Gastrocnemius medialis (tissue), 4 donors: ENCODE results near the gene PSMD14.

Source experiments
- POLR2A ChIP-seq, 2 donors: fragments of 450-650 bp; IDR thresholded peaks; one replicate each; pipeline ENCODE4 v1.6.1; 2017; ENCODE audit warnings: antibody characterized with exemption in 2 of 2, mild to moderate bottlenecking in 2 of 2, moderate library complexity in 2 of 2
- TF ChIP-seq, protein P1 (sequence below), 5 experiments: fragments of 450-650 bp in 3 of 5; fragments of 200-600 bp in 2 of 5; sonication (generic) in 2 of 5; IDR thresholded peaks in 4 of 5; conservative IDR thresholded peaks in 1 of 5; 1 replicate in 4 of 5; 2 replicates in 1 of 5; pipeline ENCODE4 v1.5.1; 2016 to 2019; ENCODE audit warnings: antibody characterized with exemption in 5 of 5, mild to moderate bottlenecking in 3 of 5, moderate library complexity in 3 of 5

DNA sequence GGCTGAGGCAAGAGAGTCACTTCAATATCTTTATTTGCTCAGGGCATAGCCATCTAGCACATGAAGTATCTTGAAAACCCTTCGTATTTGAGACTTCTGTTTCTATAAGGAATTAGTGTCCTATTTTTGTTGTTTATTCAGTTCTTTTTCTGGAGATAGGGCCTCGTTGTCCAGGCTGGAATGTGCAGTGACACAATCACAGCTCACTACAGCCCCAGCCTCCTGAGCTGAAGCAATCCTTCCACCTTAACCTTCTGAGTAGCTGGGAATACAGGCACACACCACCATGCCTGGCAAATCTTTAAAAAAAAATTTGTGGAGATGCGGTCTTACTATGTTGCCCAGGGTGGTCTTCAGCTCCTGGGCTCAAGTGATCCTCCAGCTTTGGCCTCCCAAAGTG, 50.6 kb downstream of the PSMD14 start:
- no peak for TF ChIP-seq POLR2A (IDR thresholded peaks at IDR 0.05)
- TF ChIP-seq, protein P1, sequence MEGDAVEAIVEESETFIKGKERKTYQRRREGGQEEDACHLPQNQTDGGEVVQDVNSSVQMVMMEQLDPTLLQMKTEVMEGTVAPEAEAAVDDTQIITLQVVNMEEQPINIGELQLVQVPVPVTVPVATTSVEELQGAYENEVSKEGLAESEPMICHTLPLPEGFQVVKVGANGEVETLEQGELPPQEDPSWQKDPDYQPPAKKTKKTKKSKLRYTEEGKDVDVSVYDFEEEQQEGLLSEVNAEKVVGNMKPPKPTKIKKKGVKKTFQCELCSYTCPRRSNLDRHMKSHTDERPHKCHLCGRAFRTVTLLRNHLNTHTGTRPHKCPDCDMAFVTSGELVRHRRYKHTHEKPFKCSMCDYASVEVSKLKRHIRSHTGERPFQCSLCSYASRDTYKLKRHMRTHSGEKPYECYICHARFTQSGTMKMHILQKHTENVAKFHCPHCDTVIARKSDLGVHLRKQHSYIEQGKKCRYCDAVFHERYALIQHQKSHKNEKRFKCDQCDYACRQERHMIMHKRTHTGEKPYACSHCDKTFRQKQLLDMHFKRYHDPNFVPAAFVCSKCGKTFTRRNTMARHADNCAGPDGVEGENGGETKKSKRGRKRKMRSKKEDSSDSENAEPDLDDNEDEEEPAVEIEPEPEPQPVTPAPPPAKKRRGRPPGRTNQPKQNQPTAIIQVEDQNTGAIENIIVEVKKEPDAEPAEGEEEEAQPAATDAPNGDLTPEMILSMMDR (IDR thresholded peaks at IDR 0.05 in 4 of 5, conservative IDR thresholded peaks at IDR 0.05 in 1 of 5): no peak
